ENCODE results near the gene GPR180.
"Not testable (repeated sequence)": the region's sequence is repeated elsewhere in the genome, so short reads cannot be mapped to it uniquely, and the experiment has no call there.

GPR180 gene

GRCh38 chr13:94598281-94598680 is 3.4 kb upstream of the GPR180 start:
- no peak for DNase-seq

GRCh38 chr13:94599877-94600276 is 1.8 kb upstream of the GPR180 start:
- no peak for DNase-seq

- DNase-seq, result no peak
These were observed 810 bp downstream of the GPR180 start for GRCh38 chr13:94602467-94602866.

- no peak for DNase-seq
These were observed 5.4 kb downstream of the GPR180 start for GRCh38 chr13:94607056-94607455.

GRCh38 chr13:94607939-94608338 is 6.3 kb downstream of the GPR180 start:
- DNase-seq, result no peak

- DNase-seq, result no peak
These were observed 6.9 kb downstream of the GPR180 start for GRCh38 chr13:94608586-94608985.

- DNase-seq, result no peak
These were observed 7.5 kb downstream of the GPR180 start for GRCh38 chr13:94609196-94609595.

GRCh38 chr13:94610475-94610874 is 8.8 kb downstream of the GPR180 start:
- no peak for DNase-seq

GRCh38 chr13:94612050-94612449 is 10.4 kb downstream of the GPR180 start:
- DNase-seq, result no peak

- no peak for DNase-seq
These were observed 11.4 kb downstream of the GPR180 start for GRCh38 chr13:94613051-94613450.

GRCh38 chr13:94617389-94618000 is 15.8 kb downstream of the GPR180 start:
- DNase-seq, result no peak

- no peak for DNase-seq
These were observed 18.7 kb downstream of the GPR180 start for GRCh38 chr13:94620286-94620896.

GRCh38 chr13:94622344-94622743 is 20.7 kb downstream of the GPR180 start:
- DNase-seq, result no peak

GRCh38 chr13:94623316-94623715 is 21.7 kb downstream of the GPR180 start:
- DNase-seq, result no peak

- no peak for DNase-seq
These were observed 29.2 kb downstream of the GPR180 start for GRCh38 chr13:94630858-94631257.

- no peak for DNase-seq
These were observed 30.7 kb downstream of the GPR180 start for GRCh38 chr13:94632226-94632980.

- not testable (repeated sequence) for DNase-seq
These were observed 34.4 kb downstream of the GPR180 start for GRCh38 chr13:94636096-94636495.

GRCh38 chr13:94636942-94637578 is 35.4 kb downstream of the GPR180 start:
- no peak for DNase-seq

- DNase-seq, result not testable (repeated sequence)
These were observed 36.0 kb downstream of the GPR180 start for GRCh38 chr13:94637677-94638076.

GRCh38 chr13:94640721-94641120 is 39.1 kb downstream of the GPR180 start:
- DNase-seq, result no peak

GRCh38 chr13:94641409-94641941 is 39.8 kb downstream of the GPR180 start:
- DNase-seq, result peak; percentile 33

GRCh38 chr13:94646904-94647303 is 45.2 kb downstream of the GPR180 start:
- no peak for DNase-seq

GRCh38 chr13:94656176-94656575 is 54.5 kb downstream of the GPR180 start:
- no peak for DNase-seq

All from femur (tissue), 1 donor.